GM18499 (cell line): ENCODE data around the gene SEM1.
A peak's percentile ranks its signal among the peaks of the same experiment; 100 is the strongest.
"Not testable (repeated sequence)": the region's sequence is repeated elsewhere in the genome, so short reads cannot be mapped to it uniquely, and the experiment has no call there.

Experiments
- ATAC-seq: cut with Tn5 transposase; IDR thresholded peaks from one replicate; pipeline ENCODE4 v1.9.1; 2021; ENCODE audit warnings: moderate number of reproducible peaks; ENCODE audit not compliant: insufficient read depth, unreplicated experiment

The SEM1 gene

DNA sequence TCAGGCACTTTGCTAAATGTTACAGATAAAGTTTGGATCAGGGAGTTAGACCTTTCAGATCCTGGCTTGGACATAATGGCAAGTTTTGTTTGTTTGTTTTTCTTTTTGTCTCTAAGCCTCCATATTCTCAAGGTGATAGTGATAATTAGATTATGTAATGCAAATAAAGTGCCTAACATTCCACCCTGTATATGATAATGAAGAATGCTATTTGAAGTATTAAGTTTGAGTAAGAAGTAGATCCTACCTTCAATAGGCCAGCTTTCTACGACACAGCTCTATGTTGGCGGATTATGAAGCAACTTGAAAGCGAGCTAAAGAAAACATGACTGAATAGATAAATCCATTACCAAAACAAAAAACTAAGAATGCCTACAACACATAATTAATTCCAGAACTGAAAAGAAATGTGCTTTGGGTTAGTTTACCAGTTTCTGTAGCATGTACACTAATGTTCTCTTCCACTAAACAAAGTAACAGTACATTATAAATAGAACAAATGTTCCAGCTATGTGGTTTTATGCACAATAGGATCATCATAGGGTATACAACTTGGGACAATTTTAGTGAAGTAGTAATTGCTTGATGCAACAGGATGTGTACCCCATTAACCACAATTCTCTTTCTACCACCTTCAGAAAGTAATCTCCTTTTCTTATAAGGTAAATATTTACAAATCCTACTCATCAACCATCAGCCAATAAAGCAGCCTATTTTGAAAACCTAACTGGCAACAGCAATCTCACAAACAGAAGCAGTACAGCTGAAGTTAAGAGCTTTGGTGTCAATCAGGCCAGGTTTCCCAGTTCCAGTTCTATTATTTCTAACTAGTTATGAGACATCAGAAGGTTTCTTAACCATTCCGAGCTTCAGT lies 1.5 kb downstream of the SEM1 start:
- ATAC-seq: no peak

- no peak for ATAC-seq
Measured at GRCh38 chr7:96701258-96701657, 8.4 kb downstream of the SEM1 start.

GRCh38 chr7:96700516-96700915 lies 9.1 kb downstream of the SEM1 start:
- no peak for ATAC-seq

- ATAC-seq: no peak
Measured at GRCh38 chr7:96699219-96699871, 10.3 kb downstream of the SEM1 start.

DNA sequence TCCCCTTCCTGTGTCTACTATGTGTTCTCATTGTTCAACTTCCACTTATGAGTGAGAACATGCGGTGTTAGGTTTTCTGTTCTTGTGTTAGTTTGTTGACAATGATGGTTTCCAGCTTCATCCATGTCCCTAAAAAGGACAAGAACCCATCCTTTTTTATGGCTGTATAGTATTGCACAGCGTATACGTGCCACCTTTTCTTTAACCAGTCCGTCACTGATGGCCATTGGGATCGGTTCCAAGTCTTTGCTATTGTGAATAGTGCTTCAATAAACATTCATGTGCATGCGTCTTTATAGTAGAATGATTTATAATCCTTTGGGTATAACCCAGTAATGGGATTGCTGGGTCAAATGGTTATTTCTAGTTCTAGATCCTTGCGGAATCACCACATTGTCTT lies 11.2 kb downstream of the SEM1 start:
- not testable (repeated sequence) for ATAC-seq

DNA sequence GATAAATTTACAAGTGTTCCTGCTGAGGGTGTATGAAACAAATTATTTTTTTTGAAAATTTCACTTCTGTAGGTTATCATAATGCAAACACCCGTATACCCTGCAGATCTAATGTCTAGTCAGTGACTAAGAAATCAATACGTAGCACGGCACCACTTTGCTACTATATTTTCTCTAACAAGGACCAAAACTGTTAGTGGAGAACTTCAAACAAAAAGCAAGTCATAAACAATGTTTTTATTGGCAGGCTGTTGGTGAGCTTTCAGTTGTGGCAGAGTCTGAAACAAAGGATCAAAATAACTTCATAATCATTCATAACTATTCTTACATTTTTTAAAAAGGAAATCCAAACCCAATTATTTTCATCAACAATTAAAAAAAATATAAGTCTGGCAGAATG lies 11.8 kb downstream of the SEM1 start:
- no peak for ATAC-seq

DNA sequence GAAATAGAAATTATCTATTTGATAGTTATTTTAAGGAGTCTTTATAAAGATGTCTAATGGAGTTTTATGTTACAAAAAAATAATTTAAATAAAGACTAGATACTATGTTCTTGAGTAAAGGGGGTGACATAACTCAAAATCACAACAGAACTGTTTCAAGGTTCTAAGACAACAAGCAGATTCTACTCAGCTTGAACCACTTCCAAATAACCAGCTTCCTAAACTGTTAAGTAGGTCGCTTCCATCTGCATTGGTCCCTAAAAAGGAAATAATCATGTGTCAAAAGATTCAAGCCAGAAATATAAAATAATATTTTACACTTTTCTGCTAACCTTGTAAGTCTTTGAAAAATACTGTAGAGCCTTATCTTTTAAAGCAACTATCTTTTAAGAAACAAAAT lies 14.1 kb downstream of the SEM1 start:
- no peak for ATAC-seq

GRCh38 chr7:96694082-96694481 lies 15.6 kb downstream of the SEM1 start:
- ATAC-seq: no peak

DNA sequence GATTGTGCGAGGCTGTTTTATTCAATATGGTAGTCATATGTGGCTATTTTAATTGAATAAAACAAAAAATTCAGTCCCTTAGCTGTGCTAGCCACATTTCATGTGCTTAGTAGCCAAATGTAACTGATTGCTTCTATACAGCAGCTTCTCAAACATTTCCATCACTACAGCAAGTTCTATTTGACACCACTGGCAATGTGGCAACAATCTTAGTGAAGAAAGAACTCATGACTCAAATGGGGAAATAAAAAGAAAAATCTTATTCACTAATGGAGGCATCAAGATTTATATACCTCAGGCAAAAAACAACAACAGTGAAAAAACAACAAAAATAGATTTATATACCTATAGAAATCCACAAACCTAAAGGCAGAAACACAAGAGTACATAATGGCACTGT lies 17.9 kb downstream of the SEM1 start:
- no peak for ATAC-seq

GRCh38 chr7:96689414-96689813 lies 20.2 kb downstream of the SEM1 start:
- ATAC-seq: no peak

DNA sequence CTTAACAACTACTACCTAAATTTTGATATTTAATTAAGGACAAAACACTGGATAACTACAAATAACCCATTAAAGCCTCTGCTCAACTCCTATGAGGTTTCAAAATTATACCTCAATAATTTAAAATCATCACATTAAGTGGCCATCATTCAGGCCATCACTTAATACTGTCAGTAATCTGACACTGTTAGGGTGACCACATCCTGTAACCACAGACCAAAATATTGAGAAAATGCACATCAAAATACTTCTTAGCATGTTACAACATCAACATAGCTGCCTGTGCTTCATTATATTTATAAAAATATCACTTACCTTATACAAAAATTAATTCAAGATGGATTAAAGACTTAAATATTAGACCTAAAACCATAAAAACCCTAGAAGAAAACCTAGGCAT lies 23.3 kb downstream of the SEM1 start:
- ATAC-seq: no peak

GRCh38 chr7:96685755-96686154 lies 23.9 kb downstream of the SEM1 start:
- ATAC-seq: peak; percentile 70

DNA sequence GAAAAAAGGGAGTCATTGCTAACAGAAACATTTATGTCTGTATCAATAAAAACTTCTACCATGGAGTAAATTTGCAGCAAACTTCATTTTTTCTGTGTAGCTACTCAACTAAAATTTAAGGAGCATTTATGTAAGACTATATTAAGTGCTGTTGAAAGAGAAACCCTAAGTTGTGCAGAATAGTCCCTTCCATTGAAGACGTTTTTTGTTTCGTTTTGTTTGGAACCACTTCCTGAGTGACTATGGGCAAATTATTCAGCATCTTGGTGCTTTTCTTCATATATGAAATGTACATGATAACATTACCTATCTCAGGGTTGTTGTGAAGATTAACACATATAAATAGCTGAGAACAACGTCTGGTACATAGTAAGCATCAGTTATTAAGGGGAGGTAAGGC lies 24.3 kb downstream of the SEM1 start:
- peak; percentile 38 for ATAC-seq

- no peak for ATAC-seq
Measured at GRCh38 chr7:96679886-96680285, 29.8 kb downstream of the SEM1 start.

- ATAC-seq: no peak
Measured at GRCh38 chr7:96676919-96677318, 32.7 kb downstream of the SEM1 start.

GRCh38 chr7:96675548-96675947 lies 34.1 kb downstream of the SEM1 start:
- ATAC-seq: no peak

GRCh38 chr7:96674565-96674964 lies 35.1 kb downstream of the SEM1 start:
- ATAC-seq: no peak

- ATAC-seq: no peak
Measured at GRCh38 chr7:96671854-96672253, 37.8 kb downstream of the SEM1 start.

DNA sequence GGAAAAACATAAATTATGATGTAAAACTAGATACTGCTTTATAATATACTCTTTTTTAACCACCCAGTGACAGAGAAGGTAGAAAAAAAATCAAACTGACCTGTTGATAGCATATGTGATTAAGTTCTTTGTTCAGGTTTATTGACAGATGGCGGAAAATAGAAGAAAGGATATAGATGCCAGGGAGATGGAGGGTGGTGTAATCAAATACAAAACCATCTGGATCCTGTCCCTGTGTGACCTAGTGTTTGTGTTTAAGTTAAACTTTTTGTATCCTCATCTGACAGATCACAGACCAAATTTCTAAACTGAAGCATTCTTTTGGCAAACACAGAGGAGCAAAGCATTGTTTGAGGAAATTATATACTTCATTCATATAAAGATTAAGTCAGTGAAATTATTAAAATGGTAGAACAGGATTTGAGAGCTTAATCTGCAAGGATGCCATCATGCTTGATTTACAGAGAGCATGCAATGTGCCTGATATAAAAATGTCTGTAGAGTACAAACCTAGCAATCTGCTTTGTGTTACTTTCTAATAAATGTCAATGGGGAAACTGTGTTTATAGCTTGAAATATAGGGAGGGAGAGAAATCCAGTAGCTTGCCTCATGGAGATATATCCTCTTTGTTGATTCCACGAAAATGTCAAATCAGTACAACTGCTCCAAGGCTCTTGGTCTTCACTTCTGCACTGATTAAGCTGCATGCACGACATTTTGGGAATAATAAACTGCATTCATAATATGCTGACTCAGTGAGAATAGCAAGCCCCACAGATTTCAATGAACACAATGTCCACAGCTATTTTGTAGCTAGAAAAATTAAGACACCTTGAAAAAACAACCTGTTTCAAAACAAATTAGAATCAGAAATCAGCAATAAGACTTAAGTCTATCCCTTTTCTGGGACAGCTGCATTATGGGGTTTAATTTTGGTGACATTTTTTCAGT lies 39.0 kb downstream of the SEM1 start:
- ATAC-seq: no peak

GRCh38 chr7:96669812-96670211 lies 39.8 kb downstream of the SEM1 start:
- no peak for ATAC-seq

GRCh38 chr7:96667026-96667425 lies 42.6 kb downstream of the SEM1 start:
- no peak for ATAC-seq
